ENCODE data around the gene WSB1.

The WSB1 gene

GRCh38 chr17:27281438-27281837 lies 12.5 kb upstream of the WSB1 start:
- no peak for DNase-seq

DNA sequence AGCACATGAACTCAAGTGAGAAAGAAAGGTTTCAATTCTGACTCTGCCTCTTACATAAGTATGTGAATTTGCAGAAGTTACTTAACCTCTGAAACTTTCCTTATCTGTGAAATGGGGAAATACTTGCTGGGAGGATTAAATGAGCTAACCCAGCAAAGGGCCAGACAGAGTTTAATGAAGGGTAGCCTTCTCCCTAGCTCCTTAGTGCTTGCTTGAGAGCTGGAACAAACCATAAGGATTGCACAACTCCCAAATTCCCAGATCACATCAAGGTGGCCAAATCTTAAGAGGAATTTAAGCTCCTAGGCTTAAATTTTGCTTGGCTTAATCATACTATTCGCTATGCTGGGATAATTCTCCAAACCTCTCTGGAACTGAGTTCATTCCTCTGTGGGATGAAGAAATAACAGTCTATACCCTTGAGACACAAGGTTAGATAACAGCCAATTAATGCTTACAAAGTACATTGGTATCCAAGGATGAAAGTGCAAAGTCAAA lies 11.8 kb upstream of the WSB1 start:
- no peak for DNase-seq

DNA sequence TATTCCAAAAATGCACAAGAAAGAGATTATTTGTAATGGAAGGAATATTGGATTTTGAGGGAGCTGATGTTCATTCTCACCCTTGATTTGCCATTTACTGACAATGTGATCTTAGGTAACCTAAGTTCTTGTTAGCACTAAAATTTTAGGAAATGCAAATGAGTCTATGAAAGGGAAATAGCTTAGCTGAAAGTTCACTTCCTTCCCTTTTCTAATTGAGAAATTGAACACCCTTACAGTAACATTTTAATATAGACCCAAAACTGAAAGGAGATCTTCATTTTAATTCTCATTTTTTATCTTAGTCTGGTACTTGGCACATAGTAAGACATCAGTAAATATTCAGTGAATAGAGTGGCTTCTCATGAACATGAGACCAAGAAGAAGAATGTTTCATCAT lies 10.9 kb upstream of the WSB1 start:
- DNase-seq: no peak

DNA sequence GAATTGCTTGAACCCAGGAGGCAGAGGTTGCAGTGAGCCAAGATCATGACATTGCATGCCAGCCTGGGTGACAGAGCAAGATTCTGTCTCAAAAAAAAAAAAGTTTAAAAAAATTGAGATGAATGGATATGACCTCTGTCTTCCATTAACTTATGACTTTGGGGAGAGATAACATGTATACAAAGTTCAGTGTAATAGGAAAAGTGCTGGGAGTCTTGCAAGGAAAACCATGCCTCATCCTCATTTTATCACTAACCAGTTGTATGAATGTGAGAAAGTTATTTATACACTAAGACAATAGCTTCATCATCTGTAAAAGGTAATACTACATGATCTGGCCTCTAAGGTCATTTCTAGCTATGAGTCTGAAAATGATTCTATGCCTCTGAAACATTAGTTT lies 10.2 kb upstream of the WSB1 start:
- DNase-seq: no peak

DNA sequence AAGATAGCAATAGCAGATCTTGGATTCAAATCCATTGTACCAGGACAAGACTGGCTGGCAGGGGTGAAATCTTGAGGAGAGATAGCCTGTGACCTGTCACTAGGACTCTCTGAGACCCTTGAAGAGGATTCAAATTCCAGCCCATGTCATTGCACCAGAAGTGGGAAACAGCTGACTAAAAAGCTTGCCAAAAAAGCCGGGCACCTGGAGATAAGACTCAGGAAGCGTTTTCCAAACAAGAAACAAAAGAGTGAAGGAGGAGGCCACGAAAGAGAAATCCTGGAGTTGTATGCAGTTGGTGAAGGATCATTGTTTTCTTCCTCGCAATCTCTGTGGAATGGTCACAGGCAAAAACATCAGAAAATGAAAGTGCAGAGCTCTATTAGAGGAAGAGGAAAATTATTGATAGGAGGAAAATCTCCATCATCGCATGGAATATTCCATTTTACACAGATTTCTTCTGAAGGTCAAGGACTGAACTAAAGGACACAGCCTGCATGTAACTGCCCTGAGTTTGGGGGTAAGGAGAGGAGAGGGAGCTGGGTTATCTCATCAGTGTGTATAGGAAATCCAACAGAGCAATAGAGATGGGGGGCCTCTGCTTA lies 9.0 kb upstream of the WSB1 start:
- DNase-seq: no peak

DNA sequence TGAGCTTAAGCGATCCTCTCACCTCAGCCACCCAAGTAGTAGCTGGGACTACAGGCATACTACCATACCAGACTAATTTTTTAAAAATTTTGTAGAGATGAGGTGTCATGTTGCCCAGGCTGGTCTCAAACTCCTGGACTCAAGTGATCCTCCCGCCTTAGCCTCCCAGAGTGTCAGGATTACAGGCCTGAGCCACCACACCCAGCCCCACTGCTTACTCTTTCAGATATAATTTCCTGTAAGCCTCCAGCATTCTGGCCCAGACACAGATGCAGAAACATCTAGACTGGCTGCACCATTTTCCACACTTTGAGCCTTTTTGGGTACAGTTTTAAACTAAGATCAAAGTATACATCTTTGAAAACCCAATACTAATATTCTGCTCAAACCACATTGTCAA lies 8.4 kb upstream of the WSB1 start:
- DNase-seq: no peak

DNA sequence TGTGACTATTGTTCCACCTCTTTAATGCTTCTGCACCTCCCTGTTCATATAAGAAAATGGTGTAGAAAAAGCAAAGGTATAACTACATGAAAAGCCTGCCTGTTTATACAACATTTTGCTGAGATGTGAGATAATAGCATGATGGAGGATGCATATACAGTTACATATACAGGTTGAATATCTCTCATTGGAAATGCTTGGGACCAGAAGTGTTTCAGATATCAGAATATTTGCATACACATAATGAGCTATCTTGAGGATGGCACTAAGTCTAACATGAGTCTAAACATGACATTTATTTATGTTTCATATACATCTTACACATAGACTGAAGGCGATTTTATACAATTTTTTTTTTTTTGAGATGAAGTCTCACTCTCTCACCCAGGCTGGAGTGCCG lies 5.7 kb upstream of the WSB1 start:
- no peak for DNase-seq

DNA sequence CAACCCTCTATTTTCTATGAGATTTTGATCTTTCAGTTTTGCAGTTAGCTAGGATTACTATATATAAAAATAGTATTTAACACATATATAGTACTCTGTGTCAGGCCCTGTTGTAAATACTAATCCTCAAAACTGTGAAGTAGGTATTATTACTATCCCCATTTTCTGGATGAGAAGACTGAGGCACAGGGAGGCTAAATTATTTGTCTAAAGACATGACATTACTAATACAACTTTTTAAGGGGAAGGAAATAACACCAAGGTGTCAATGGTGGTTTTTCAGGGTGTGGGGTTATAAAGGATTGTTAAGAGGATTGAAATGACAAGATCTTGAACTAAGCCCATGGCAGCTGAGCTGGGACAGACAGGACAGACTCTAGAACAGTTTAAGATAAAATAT lies 4.1 kb upstream of the WSB1 start:
- DNase-seq: no peak

DNA sequence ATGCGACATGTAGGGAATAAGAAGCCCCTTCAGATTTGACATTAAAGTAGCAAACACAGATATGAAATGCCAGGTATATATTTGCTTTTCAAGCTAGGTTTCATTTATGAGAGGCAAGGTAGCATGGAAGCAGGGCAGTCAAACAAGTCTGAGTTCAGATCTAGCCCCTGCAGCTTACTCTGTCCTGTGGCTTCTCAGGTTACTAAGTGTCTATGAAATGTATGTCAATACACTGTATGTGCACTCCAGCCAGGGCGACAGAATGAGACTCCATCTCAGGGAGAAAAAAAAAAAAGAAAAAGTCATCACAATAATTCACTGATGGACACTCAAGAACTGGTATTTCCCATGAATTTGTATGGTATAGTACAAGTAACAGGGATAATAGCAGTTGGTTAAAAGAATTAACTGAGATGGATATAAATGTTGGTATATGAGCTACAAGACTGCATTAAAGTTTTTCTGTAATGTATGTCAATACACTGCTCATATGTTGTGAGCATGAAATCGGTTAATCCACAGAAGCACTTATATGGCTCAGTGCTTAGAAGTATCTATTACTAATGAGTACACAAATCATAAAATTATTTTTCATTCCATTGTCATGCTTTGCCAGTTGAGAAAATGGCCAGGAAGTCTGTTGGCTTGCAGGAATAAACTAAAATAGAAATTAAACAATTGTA lies 2.9 kb upstream of the WSB1 start:
- no peak for DNase-seq

DNA sequence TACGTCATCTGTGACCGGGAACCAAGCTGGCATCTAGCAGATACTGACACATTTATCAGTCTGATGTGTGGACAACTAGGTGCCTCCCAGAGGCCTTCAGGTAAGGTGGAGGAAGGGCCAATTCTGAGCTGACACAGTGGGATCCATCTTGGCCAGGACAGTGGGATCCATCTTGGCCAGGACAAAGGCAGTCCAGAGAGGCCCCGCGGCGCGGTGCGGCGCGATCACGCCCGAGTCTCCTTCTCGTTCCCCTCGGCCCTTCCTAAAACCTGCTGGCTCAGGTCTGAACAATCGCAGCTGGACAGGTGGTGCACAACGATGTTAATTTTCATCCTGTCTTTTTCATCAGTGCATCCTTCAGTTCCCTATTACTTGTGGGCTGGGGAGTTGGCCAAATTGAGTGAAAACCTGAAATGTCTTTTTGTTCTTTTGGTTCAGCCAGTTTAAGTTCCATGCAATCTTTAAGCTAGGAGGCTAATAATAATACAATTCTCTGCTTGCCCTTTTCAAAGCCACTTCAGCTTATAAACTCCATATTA lies 486 bp upstream of the WSB1 start:
- no peak for DNase-seq

DNA sequence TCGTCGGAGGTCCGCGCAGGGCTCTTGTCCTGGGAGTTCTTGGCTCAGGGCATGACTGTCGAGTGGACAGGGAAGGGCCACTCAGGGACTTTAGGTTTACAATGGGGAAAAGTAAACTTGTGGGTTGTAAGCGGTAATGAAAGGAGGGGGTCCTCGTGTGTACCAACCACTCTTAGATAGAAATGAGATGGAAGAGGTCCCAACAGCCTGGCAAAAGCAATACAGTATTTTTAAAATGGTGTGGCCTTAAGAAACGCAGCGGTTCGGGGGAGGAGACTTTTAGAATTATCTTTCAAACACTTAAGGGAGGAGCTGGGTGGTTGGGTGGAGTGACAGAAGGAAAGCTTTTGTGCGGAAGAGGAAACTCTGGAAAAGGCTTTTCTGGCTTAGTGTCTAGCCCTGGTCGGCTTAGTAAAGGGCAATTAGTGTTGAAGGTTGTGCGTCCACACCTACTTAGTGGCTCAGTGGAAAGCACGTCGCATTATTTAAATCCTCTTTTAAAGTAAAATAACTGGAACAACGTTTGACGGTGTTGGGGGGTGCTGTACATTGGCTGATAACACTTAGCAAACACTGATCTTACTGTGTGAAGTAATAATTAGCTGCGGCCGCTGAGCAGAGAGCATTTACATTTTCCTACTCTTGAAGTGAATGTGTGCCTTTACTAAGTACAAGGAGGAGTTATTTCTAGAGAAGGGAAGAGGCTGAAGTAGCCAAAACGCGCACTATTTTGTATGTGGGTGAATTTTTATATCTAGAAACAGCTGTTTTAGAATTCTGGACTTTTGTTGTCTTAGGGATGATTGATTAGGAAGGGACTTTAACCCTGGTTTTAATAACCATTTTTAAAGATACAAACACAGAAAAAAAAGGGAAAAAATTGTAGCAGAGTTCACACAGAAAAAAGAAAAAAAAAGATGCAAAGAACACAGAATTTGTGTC lies 1.0 kb downstream of the WSB1 start:
- DNase-seq: peak; percentile 44

DNA sequence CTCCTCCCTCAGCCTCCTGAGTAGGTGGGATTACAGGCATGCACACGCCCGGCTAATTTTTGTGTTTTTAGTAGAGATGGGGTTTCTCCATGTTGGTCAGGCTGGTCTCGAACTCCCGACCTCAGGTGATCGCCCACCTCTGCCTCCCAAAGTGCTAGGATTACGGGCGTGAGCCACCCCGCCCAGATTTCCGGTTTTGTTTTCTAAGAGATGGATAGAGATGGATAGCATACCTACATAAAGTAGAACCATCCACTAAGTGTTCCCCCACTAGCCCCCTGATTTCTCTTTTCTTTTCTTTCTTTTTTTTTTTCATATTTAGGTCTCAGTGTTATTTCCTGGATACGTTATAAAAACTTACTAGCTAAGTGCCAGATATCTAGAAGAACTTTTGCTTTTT lies 2.0 kb downstream of the WSB1 start:
- DNase-seq: no peak

DNA sequence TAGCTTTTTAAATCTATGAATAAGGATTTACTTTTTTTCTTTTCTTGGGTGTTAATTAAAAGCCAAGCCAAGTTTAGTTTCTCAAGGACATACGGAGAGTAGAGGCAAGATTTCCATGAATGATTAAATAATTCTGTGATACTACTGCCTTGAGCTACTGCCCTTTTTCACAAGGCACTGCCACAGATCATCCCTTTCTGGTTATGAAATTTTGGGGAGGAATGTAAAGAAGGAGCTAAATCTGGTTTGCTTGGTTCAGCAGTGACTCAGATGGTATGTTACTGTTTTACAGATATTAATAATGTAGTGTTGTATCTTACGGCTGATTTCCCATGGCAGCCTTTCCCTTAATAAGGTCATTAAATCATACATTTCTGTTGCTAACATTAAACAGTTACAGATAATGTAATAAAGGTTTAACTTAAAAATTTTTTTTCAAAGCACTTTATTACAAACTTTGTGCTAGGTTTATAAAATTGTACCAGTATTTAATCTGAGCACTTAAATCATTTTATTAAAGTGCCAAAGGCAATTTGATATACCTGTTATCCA lies 2.6 kb downstream of the WSB1 start:
- DNase-seq: no peak

DNA sequence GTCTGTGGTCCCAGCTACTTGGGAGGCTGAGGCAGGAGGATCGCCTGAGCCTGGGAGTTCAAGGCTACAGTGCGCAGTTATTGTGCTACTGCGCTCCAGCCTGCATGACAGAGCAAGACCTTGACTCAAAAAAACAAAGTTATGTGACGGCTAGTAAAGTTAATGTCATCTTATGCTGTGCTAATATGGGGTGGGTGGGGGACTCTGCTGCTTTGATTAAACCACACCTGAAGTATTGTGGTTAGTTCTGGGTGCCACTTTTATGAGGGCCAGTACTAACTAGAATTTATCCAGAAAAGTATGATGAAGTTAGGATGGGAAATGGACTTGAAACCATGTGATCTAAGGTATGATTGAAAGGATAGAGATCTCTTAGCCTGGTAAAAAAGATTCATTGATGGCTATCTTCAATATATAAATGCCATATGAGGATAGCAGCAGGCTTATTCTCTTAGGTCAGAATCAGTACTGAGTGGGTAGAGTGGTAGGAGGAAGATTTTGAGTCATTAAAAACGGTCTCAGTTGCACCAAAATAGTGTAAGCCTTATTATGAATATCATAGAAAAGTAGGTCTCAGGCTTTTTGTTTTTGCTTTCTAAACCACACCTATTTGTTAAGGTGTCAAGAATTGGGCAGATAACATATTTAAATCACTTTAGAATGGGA lies 5.6 kb downstream of the WSB1 start:
- no peak for DNase-seq

DNA sequence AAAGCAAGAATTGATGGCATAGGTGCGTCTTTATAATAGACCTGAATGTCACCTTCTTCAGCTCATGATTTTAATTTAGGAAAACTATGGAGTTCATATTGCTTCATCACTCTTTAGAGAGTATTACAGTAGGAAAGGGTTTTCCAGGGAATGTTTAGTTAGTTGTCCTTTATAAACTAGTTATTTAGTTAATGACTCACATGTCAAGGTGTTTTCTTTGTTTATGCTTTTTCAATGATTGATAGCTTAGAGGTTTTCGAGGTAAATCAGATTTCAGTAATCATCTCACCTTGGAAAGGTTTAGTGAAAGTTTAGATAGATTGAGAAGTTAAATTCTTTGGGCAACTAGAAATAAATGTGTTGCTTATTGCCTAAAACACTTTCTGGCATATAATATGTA lies 9.8 kb downstream of the WSB1 start:
- no peak for DNase-seq

DNA sequence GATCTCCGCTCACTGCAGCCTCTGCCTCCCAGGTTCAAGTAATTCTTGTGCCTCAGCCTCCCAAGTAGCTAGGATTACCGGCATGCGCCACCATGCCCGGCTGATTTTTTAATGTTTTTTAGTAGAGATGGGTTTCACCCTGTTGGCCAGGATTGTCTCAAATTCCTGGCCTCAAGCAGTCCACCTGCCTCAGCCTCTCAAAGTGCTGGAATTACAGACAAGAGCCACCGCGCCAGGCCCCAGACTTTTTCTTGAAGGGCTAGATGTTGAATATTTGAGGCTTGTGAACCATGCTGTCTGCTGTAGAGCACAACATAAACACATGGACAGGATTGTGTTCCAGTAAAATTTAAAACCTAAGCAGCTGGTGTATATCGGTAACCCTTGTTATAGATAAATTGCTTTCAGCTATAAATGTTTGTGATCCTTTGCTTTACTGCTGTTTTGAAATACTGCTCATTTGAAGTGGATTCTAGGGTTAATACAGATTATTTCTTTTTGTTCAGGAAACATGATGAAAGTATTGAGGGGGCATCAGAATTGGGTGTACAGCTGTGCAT lies 12.4 kb downstream of the WSB1 start:
- no peak for DNase-seq

- no peak for DNase-seq
Measured at GRCh38 chr17:27310565-27311110, 16.7 kb downstream of the WSB1 start.

DNA sequence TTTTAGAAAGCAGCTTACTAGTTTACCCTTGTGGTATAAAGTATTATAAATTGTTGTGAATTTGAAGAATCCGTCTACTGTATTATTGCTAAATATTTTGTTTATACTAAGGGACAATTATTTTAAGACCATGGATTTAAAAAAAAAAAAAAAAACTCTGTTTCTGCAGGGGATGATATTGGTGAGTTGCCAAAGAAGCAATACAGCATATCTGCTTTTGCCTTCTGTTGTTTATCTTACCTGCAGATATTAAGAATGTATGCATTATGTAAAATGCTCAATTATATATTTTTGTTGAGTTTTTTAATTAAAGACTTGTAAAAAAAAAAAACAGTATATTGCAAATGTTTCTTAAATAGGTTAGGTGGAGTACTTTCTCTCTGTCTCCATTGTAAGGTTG lies 19.4 kb downstream of the WSB1 start:
- no peak for DNase-seq

GRCh38 chr17:27315322-27315721 lies 21.4 kb downstream of the WSB1 start:
- no peak for DNase-seq

DNA sequence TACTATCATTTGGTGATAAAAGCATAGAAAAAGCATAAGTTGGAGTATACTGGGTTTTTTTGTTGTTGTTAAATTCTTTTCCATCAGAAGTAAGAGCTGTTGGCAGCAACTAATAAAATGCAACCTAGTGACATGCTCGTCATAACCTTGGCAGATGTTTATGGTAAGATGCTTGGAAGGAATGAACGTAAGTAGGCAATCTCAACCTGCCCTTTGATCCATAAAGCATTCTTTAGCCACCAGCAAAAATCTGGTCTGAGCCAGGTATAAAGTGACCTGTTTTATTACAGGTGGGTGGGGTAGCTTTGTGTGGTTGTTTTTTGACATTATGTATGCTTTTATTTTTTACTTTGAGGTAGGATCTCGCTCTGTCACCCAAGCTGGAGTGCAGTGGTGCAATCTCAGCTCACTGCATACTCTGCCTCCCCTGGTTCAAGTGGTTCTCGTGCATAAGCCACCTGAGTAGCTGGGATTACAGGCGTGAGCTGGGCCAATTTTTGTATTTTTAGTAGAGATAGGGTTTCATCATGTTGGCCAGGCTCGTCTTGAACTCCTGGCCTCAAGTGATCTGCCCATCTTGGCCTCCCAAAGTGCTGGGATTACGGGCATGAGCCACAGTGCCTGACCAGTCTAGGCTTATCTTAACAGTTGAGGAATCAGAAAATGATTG lies 22.0 kb downstream of the WSB1 start:
- no peak for DNase-seq

GRCh38 chr17:27318228-27318627 lies 24.3 kb downstream of the WSB1 start:
- DNase-seq: no peak

Measured in NK-92 treated with Interleukin-12 subunit alpha and Interleukin-12 subunit beta, amount 100 ng/mL, for 24 hours (cell line).